ENCODE results near the gene ZNF263. TPM values are rescaled to one million over a fixed set of nuclear protein-coding genes. Genes with fewer than 3 reads are reported as not detected.

ZNF263 gene
- total and polyA plus RNA-seq, 2 of the 13 experiments (the other 11 are each of a cell fraction or from before 2014, with no cell fraction given), result 10.2 to 41.2 TPM

DNA sequence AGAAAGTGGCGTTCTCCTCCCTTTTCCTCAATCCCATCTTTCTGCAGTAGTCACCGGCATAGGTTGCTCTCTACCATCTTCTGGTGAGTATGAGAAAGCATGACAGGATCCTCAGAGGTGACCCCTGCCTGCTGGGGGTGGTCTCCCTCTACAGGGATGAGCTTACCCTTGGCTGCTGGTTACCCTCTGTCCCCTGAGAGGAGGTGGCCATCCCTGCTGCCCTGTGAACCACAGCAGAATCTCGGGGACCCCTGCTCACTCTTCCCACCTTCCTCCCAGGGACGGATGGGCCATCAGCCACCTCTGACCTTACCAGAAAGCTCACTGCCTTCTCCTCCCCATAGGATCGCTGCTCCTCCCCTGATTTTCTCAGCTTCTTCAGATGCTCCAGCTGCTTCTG is 34.7 kb upstream of the ZNF263 start:
- no peak for FAIRE-seq
- no peak for ATAC-seq
- Histone ChIP-seq H3K9me3 (ENCODE audit: low read length) (no peaks in the 10 kb centered on the region), H3K27ac (ENCODE audit: extremely low read length, insufficient read depth, low read length) (no peak overlapping the region), H4K20me1 (ENCODE audit: insufficient read depth, low read length) (no peaks in the 10 kb centered on the region), H3K4me2 (ENCODE audit: low read depth, low read length) (no peak overlapping the region), H3K4me1 (ENCODE audit: insufficient read depth, low read length) (peaks cover 24% of the 10 kb centered on the region), H3K36me3 (replicated peaks in 1 of 2; ENCODE audit: control insufficient read depth in 1 of 2, insufficient read depth in 2 of 2, low read length in 2 of 2) (no peaks in the 10 kb centered on the region), H3K4me3 (replicated peaks in 1 of 3; ENCODE audit: insufficient read depth in 1 of 3, low read depth in 2 of 3, low read length in 3 of 3) (no peak overlapping the region), H3K27me3 (ENCODE audit: control insufficient read depth in 1 of 2, insufficient read depth in 2 of 2, low read length in 2 of 2) (peaks cover 6 to 41% of the 10 kb centered on the region in 2 experiments; a peak in 4 of 5 replicates), H2AFZ (ENCODE audit: low read length) (no peak overlapping the region), H3K9ac (ENCODE audit: insufficient read depth, low read depth, low read length) (no peak overlapping the region), H3K79me2 (ENCODE audit: insufficient read depth, low read length) (no peaks in the 10 kb centered on the region)
- CTCF ChIA-PET (ENCODE audit: low intra/inter-chr PET ratio, low total read pairs), result no interaction called here
- WGBS (ENCODE audit: low lambda C conversion rate), result 28% methylated on average over 5 of the region's 5 CpGs
- DNase-seq (ENCODE audit: low spot score), result no peak
- in situ Hi-C loops (cut with HindIII; ENCODE audit: extremely low pct_ligation_motif_present, low pct_unique_long_range_greater_than_20kb), result no loop called here
- POLR2A ChIA-PET, result no interaction called here
- TF ChIP-seq, protein P1, sequence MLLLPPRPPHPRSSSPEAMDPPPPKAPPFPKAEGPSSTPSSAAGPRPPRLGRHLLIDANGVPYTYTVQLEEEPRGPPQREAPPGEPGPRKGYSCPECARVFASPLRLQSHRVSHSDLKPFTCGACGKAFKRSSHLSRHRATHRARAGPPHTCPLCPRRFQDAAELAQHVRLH (CRISPR knock-in tag; IDR thresholded peaks at IDR 0.05; ENCODE audit: borderline replicate concordance, low read depth), result no peak
- TF ChIP-seq SETDB1 (CRISPR knock-in tag; IDR thresholded peaks at IDR 0.05; ENCODE audit: borderline replicate concordance) (no peak), FOXA3 (CRISPR knock-in tag; IDR thresholded peaks at IDR 0.05) (no peak), RARA (CRISPR knock-in tag; IDR thresholded peaks at IDR 0.05) (no peak), ZFP36L2 (CRISPR knock-in tag; IDR thresholded peaks at IDR 0.05) (no peak), SIX1 (CRISPR knock-in tag; IDR thresholded peaks at IDR 0.05; ENCODE audit: borderline replicate concordance) (no peak), ETV6 (CRISPR knock-in tag; conservative IDR thresholded peaks at IDR 0.05) (no peak), RFX3 (CRISPR knock-in tag; IDR thresholded peaks at IDR 0.05) (no peak), ZNF616 (CRISPR knock-in tag; IDR thresholded peaks at IDR 0.05; ENCODE audit: low read depth) (no peak), ARID2 (CRISPR knock-in tag; IDR thresholded peaks at IDR 0.05; ENCODE audit: borderline replicate concordance) (no peak), SSRP1 (CRISPR knock-in tag; IDR thresholded peaks at IDR 0.05) (no peak), ZBTB8A (CRISPR knock-in tag; IDR thresholded peaks at IDR 0.05; ENCODE audit: borderline replicate concordance, low read depth) (no peak), TCF7 (IDR thresholded peaks at IDR 0.05; ENCODE audit: low read depth) (no peak), KDM2A (CRISPR knock-in tag; IDR thresholded peaks at IDR 0.05; ENCODE audit: borderline replicate concordance, low read depth) (no peak)
- TF ChIP-seq, protein P2, sequence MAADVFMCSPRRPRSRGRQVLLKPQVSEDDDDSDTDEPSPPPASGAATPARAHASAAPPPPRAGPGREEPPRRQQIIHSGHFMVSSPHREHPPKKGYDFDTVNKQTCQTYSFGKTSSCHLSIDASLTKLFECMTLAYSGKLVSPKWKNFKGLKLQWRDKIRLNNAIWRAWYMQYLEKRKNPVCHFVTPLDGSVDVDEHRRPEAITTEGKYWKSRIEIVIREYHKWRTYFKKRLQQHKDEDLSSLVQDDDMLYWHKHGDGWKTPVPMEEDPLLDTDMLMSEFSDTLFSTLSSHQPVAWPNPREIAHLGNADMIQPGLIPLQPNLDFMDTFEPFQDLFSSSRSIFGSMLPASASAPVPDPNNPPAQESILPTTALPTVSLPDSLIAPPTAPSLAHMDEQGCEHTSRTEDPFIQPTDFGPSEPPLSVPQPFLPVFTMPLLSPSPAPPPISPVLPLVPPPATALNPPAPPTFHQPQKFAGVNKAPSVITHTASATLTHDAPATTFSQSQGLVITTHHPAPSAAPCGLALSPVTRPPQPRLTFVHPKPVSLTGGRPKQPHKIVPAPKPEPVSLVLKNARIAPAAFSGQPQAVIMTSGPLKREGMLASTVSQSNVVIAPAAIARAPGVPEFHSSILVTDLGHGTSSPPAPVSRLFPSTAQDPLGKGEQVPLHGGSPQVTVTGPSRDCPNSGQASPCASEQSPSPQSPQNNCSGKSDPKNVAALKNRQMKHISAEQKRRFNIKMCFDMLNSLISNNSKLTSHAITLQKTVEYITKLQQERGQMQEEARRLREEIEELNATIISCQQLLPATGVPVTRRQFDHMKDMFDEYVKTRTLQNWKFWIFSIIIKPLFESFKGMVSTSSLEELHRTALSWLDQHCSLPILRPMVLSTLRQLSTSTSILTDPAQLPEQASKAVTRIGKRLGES (CRISPR knock-in tag; IDR thresholded peaks at IDR 0.05; ENCODE audit: borderline replicate concordance), result no peak
- BruUV-seq (replicated peaks), result no TSS peak
- intact Hi-C loops (cut with micrococcal nuclease; ENCODE audit: unreplicated experiment), result no loop called here

Data from HepG2 (cell line).